GM10266 (cell line): ENCODE data around the gene REPIN1.

ENCODE experiments used
- DNase-seq: peaks from one replicate; pipeline ENCODE4 v3.0.0; 2012; ENCODE audit errors: extremely low spot score
- CTCF ChIP-seq: IDR thresholded peaks from 2 replicates; pipeline ENCODE4 v1.5.1; 2012; ENCODE audit warnings: mild to moderate bottlenecking, low read depth; ENCODE audit not compliant: control insufficient read depth, insufficient read depth; ENCODE audit errors: missing control alignments

The REPIN1 gene

GRCh38 chr7:150396851-150397260 is 28.2 kb downstream of the REPIN1 start:
- DNase-seq: no peak
- no peak for TF ChIP-seq CTCF

GRCh38 chr7:150397346-150398107 is 28.9 kb downstream of the REPIN1 start:
- no peak for TF ChIP-seq CTCF
- DNase-seq: no peak

DNA sequence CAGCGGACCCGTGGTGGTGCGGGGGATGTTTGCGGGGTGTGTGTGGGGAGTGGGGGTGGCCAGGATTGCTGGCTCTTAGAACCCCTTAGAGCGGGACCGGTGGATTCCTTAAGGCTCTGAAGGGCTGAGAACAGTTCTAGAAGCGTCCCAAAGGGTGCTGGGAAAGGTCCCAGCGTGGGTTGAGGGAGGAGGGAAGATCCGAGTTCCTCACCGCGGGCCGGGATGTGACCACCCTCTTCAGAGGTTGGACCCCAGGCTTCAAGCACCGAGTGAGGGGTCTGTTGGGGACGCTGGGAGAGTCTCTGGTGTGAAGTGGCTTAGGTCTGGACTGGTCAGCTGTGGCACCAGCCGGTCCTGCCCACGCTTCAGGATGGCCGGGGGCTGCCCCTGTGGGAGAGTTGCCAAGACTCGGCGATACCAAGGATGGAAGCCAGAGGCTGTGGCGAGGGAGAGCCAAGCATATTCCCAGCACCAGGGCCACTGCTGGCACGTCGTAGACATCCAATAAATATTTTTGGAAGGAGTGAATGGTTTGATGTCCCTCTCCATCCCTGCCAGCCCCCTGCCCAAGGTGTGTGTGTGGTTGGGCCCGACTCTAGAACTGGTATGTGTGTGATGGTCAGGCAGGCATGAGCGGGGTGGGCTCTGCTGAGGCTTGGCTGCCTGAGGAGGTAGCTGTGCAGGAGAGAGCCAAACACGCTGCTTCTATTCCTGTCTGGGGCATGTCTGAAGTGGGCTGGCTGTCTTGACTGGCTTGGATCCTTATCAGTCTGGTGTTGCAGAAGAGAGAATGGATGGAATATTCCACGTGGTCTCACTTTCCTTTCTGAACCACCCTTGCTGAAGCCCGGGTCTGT is 29.7 kb downstream of the REPIN1 start:
- no peak for TF ChIP-seq CTCF
- DNase-seq: no peak

DNA sequence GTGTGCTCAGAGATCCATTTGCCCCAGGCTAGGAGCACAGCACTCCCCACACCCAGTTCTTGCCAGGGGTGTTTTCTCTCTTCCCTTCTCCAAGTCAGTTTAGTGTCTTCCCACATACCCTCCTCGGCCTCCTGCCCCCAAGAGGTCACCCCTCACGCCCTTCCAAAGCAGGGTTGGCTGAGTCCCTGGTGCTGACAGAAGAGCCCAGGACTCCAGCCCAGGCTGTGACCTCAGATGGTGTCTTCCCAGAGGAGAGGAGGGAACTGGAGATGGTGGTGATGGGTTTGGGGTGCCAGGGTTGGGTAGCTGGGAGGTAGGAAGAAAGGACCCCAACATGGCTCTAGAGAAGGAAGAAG is 30.3 kb downstream of the REPIN1 start:
- no peak for DNase-seq
- TF ChIP-seq CTCF: no peak

GRCh38 chr7:150399421-150400007 is 30.9 kb downstream of the REPIN1 start:
- TF ChIP-seq CTCF: no peak
- DNase-seq: no peak

GRCh38 chr7:150400008-150400787 is 31.6 kb downstream of the REPIN1 start:
- TF ChIP-seq CTCF: no peak
- no peak for DNase-seq
